Medulla oblongata (tissue), 1 donor: ENCODE results near the gene HSH2D.
"Not testable (repeated sequence)": the region's sequence is repeated elsewhere in the genome, so short reads cannot be mapped to it uniquely, and the experiment has no call there.

Experiments used
- DNase-seq: peaks from one replicate; pipeline ENCODE4 v3.0.0-alpha.2; 2015; ENCODE audit errors: extremely low spot score

HSH2D gene

GRCh38 chr19:16143399-16144215, at the start of gene HSH2D:
Gene HSH2D, plus strand, starts transcription at chr19:16143685. Its CDS starts 5,066 bp downstream, at chr19:16148751.
- DNase-seq: no peak

- no peak for DNase-seq
Observed at GRCh38 chr19:16094360-16095070, 49.0 kb upstream of the HSH2D start.

- no peak for DNase-seq
Observed at GRCh38 chr19:16095071-16095571, 48.4 kb upstream of the HSH2D start.

GRCh38 chr19:16096280-16096855, 47.1 kb upstream of the HSH2D start:
- no peak for DNase-seq

- no peak for DNase-seq
Observed at GRCh38 chr19:16098416-16098768, 45.1 kb upstream of the HSH2D start.

GRCh38 chr19:16098821-16099220, 44.7 kb upstream of the HSH2D start:
- no peak for DNase-seq

- DNase-seq: not testable (repeated sequence)
Observed at GRCh38 chr19:16099314-16099965, 44.0 kb upstream of the HSH2D start.

- no peak for DNase-seq
Observed at GRCh38 chr19:16100524-16100923, 43.0 kb upstream of the HSH2D start.

- DNase-seq: no peak
Observed at GRCh38 chr19:16104722-16105121, 38.8 kb upstream of the HSH2D start.

- peak; percentile 41 for DNase-seq
Observed at GRCh38 chr19:16106121-16106520, 37.4 kb upstream of the HSH2D start.

- peak; percentile 100 for DNase-seq
Observed at GRCh38 chr19:16111160-16111908, 32.2 kb upstream of the HSH2D start, which contains the start of gene RAB8A. Gene RAB8A, plus strand, starts transcription at chr19:16111889. Its CDS starts 13 bp downstream, at chr19:16111902.

- DNase-seq: no peak
Observed at GRCh38 chr19:16111909-16112752, 31.4 kb upstream of the HSH2D start.

- no peak for DNase-seq
Observed at GRCh38 chr19:16112778-16113177, 30.7 kb upstream of the HSH2D start.

- peak; percentile 44 for DNase-seq
Observed at GRCh38 chr19:16113727-16114126, 29.8 kb upstream of the HSH2D start.

GRCh38 chr19:16115301-16116039, 28.0 kb upstream of the HSH2D start:
- DNase-seq: peak; percentile 74

- DNase-seq: no peak
Observed at GRCh38 chr19:16116067-16116466, 27.4 kb upstream of the HSH2D start.

- DNase-seq: no peak
Observed at GRCh38 chr19:16117594-16118033, 25.9 kb upstream of the HSH2D start.

- DNase-seq: peak; percentile 69
Observed at GRCh38 chr19:16118489-16119033, 24.9 kb upstream of the HSH2D start.
